DND-41 (cell line): Measurements from ENCODE around the gene OBSL1.

Experiments
- ATAC-seq: fragments of 200-7000 bp; cut with Tn5 transposase; 3 replicates; pipeline ENCODE4 v1.9.1; 2021; ENCODE audit warnings: low read depth; ENCODE audit not compliant: insufficient read depth
- DNase-seq: peaks from one replicate; pipeline ENCODE4 v3.0.0-alpha.2; 2020
- H2AFZ ChIP-seq: 2 replicates; pipeline ENCODE4 v1.6.0; 2012; ENCODE audit warnings: low read depth, low read length
- H3K27ac ChIP-seq: 2 replicates; pipeline ENCODE4 v1.5.1; 2012; ENCODE audit warnings: low read length, inconsistent platforms
- H3K27me3 ChIP-seq: fragments of 200-600 bp; sonication (generic); 2 replicates; pipeline ENCODE4 v1.6.0; 2012; ENCODE audit warnings: low read length, mild to moderate bottlenecking, inconsistent platforms; ENCODE audit not compliant: insufficient read depth, poor library complexity
- H3K36me3 ChIP-seq: 2 replicates; pipeline ENCODE4 v1.5.1; 2012; ENCODE audit warnings: low read length, inconsistent platforms; ENCODE audit not compliant: insufficient read depth
- H3K4me1 ChIP-seq: 2 replicates; pipeline ENCODE4 v1.5.1; 2012; ENCODE audit warnings: mild to moderate bottlenecking, low read length; ENCODE audit not compliant: insufficient read depth
- H3K4me2 ChIP-seq: 2 replicates; pipeline ENCODE4 v1.6.0; 2012; ENCODE audit warnings: mild to moderate bottlenecking, moderate library complexity, low read length, inconsistent platforms; ENCODE audit not compliant: insufficient read depth
- H3K4me3 ChIP-seq, 2 experiments: fragments of 200-600 bp in 1 of 2; shearing (Covaris generic) in 1 of 2; 2 replicates each; pipeline ENCODE4 v1.5.1; 2012 to 2016; ENCODE audit warnings: inconsistent platforms in 2 of 2, low read length in 2 of 2, mild to moderate bottlenecking in 2 of 2, low read depth in 1 of 2, moderate library complexity in 1 of 2
- H3K79me2 ChIP-seq: 2 replicates; pipeline ENCODE4 v1.6.0; 2012; ENCODE audit warnings: low read length, inconsistent platforms; ENCODE audit not compliant: insufficient read depth
- H3K9ac ChIP-seq: 2 replicates; pipeline ENCODE4 v1.6.0; 2012; ENCODE audit warnings: low read depth, mild to moderate bottlenecking, inconsistent platforms, low read length, moderate library complexity
- H3K9me3 ChIP-seq: 2 replicates; pipeline ENCODE4 v1.5.1; 2012; ENCODE audit warnings: low read length, moderate library complexity, mild to moderate bottlenecking, inconsistent platforms; ENCODE audit not compliant: insufficient read depth, severe bottlenecking
- H4K20me1 ChIP-seq: 2 replicates; pipeline ENCODE4 v1.6.0; 2012; ENCODE audit warnings: low read length; ENCODE audit not compliant: insufficient read depth
- CTCF ChIP-seq: IDR thresholded peaks from 2 replicates; pipeline ENCODE4 v1.5.1; 2012; ENCODE audit warnings: borderline replicate concordance, low read length, moderate library complexity, mild to moderate bottlenecking; ENCODE audit not compliant: poor library complexity, severe bottlenecking; ENCODE audit errors: extremely low read depth
- EZH2 ChIP-seq: IDR thresholded peaks from 3 replicates; pipeline ENCODE4 v1.6.1; 2012; ENCODE audit warnings: borderline replicate concordance, low read depth, mild to moderate bottlenecking, moderate library complexity, low read length, inconsistent platforms; ENCODE audit not compliant: severe bottlenecking

Gene OBSL1

GRCh38 chr2:219566640-219567039, 4.7 kb downstream of the OBSL1 start:
- no peak for ATAC-seq
- Histone ChIP-seq H3K9me3 (no peaks in the 10 kb centered on the region), H3K4me1 (peaks cover 6% of the 10 kb centered on the region)

GRCh38 chr2:219565130-219566080, 5.9 kb downstream of the OBSL1 start:
- Histone ChIP-seq H3K27ac (no peak overlapping the region), H3K36me3 (no peaks in the 10 kb centered on the region; the same call in 1 of the 2 replicates), H3K4me1 (0 out of 2 replicates have a peak, but pooled peaks cover under 1% of the 10 kb centered on the region), H3K4me2 (no peak overlapping the region), H3K4me3 (no peak overlapping the region), H3K9ac (no peak overlapping the region), H4K20me1 (no peaks in the 10 kb centered on the region), H3K79me2 (no peaks in the 10 kb centered on the region), H2AFZ (no peak overlapping the region), H3K9me3 (no peaks in the 10 kb centered on the region), H3K27me3 (no peaks in the 10 kb centered on the region)
- no peak for DNase-seq
- TF ChIP-seq CTCF (no peak), EZH2 (no peak)
- ATAC-seq: no peak

More at GRCh38 chr2:219566640-219567039, 4.7 kb downstream of the OBSL1 start:
- Histone ChIP-seq H3K9ac (no peak overlapping the region), H3K79me2 (no peaks in the 10 kb centered on the region), H3K27me3 (peaks cover 1% of the 10 kb centered on the region), H3K4me3 (no peak overlapping the region), H3K36me3 (no peaks in the 10 kb centered on the region; the same call in 1 of the 2 replicates), H3K27ac (no peak overlapping the region), H2AFZ (no peak overlapping the region), H4K20me1 (no peaks in the 10 kb centered on the region), H3K4me2 (no peak overlapping the region)
- DNase-seq: no peak
- TF ChIP-seq CTCF (no peak), EZH2 (no peak)

GRCh38 chr2:219563271-219563928, 7.9 kb downstream of the OBSL1 start:
- H3K4me3 ChIP-seq: no peak overlapping the region
- no peaks in the 10 kb centered on the region for H3K4me1 ChIP-seq
- H3K27me3 ChIP-seq: no peaks in the 10 kb centered on the region
- H3K27ac ChIP-seq: no peak overlapping the region
- H3K79me2 ChIP-seq: no peaks in the 10 kb centered on the region
- H3K9me3 ChIP-seq: no peaks in the 10 kb centered on the region
- H3K36me3 ChIP-seq: no peaks in the 10 kb centered on the region
- DNase-seq (no peak), ATAC-seq (no peak)
- no peaks in the 10 kb centered on the region; the same call in 1 of the 2 replicates for H4K20me1 ChIP-seq
- H2AFZ ChIP-seq: no peak overlapping the region
- TF ChIP-seq CTCF (no peak), EZH2 (no peak)
- no peak overlapping the region for H3K9ac ChIP-seq
- H3K4me2 ChIP-seq: no peak overlapping the region
